Fibroblast of peridontal ligament (primary cell): ENCODE results near the gene ERAS.
A peak's percentile ranks its signal among the peaks of the same experiment; 100 is the strongest.
"Not testable (repeated sequence)": the region's sequence is repeated elsewhere in the genome, so short reads cannot be mapped to it uniquely, and the experiment has no call there.

Experiments
- DNase-seq: peaks from one replicate; pipeline ENCODE4 v3.0.0-alpha.2; 2010; ENCODE audit errors: extremely low read depth

ERAS gene

GRCh38 chrX:48831136-48831908, 5.0 kb downstream of the ERAS start:
- DNase-seq: no peak

DNA sequence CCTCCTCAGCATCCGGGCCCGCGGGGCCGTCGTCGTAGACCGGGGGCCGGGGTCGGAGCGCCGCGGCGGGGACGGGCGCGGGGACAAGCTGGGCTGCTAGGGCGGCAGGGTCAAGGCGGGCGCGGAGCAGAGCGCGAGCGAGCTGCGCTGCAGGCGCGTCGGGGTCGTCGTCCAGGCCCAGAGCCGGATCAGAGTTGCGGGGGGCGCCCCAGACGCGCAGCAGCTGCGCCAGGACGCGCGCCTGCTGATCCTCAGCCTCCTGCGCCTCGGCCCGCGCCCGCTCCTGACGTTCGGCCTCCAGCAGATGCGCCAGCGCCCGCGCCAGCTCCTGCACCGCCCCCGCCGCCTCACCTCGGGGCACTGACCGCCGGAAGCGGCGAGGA, 5.6 kb downstream of the ERAS start:
- DNase-seq: no peak

GRCh38 chrX:48833542-48834138, 7.3 kb downstream of the ERAS start:
- no peak for DNase-seq

DNA sequence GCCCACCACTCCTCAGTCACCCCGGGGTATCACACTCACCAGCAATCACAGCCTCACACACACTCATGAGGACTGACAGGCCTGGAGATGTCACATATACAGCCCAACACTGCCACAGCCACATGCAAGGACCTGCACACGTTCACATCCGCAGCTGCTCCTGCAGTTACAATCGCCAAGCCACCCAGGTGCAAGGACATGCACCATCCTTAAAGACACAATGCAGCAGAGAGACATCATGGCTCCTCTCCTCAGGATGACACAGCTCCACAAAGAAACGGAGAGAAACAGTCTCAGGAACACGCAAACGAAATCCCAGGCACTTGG, 8.0 kb downstream of the ERAS start:
- no peak for DNase-seq

- DNase-seq: no peak
These were observed 9.4 kb downstream of the ERAS start, which contains the start of gene PCSK1N for GRCh38 chrX:48835524-48836329. Gene PCSK1N, minus strand, starts transcription at chrX:48835610. Its CDS starts 78 bp downstream, at chrX:48835532.

GRCh38 chrX:48839686-48840085, 13.4 kb downstream of the ERAS start:
- no peak for DNase-seq

DNA sequence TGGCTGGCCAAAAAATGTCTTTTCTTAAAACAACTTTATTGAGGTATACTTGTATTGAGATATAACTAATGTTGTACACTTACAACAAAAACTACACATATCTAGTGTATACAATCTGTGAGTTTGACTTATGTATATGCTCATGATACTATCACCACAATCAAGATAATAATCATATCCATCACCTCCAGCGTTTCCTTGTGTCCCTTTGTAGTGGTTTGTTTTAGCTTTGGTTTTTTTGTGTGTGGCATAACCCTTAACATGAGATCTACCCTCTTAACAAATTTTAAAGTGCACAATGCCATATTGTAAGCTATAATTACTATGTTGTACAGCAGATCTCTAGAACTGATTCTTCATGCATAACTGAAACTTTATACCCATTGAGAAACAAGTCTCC, 22.5 kb downstream of the ERAS start:
- DNase-seq: no peak

- DNase-seq: no peak
These were observed 26.5 kb downstream of the ERAS start for GRCh38 chrX:48852857-48853256.

DNA sequence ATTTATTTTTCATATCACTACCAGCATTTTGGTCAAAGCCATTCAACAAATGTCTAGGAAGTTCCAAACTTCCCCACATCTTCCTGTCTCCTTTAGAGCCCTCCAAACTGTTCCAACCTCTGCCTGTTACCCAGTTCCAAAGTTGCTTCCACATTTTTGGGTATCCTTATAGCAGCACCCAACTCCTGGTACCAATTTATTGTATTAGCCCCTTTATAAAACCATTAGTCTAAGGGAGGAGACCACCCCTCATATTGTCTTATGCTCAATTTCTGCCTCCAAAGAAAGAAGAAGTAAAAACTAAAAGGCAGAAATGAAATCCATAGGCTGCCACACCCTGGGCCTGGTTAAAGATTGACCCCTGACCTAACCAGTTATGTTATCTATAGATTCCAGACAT, 27.2 kb downstream of the ERAS start:
- not testable (repeated sequence) for DNase-seq

DNA sequence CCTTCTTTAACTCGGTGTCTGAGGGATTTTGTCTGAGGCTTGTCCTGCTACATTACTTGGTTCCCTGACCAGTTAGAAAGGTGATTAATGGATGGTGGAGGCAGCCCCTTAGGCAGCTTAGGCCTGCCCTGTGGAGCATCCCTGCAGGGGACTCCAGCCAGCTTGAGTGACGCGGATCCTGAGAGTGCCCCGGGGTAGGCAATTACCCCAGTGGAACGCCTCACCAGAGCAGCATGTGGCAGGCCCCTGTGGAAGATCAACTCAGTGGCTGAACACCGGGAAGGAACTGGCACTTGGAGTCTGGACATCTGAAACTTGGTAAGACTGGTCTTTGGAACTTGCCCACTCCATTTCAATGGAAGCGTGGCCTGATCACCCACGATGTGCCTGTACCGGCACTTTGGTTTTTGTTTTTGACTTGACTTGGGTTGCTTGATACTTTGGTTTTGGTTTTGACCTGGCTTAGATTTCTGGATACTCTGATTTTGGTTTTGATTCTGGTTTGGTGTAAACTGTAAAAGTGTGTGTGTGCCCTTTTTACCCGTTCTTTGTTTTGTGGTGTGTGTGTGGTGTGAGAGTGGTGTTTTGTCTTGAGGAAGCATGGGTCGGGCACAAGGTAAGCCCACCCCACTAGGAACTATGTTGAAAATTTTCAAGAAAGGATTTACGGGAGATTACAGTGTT, 27.9 kb downstream of the ERAS start:
- DNase-seq: not testable (repeated sequence)

DNA sequence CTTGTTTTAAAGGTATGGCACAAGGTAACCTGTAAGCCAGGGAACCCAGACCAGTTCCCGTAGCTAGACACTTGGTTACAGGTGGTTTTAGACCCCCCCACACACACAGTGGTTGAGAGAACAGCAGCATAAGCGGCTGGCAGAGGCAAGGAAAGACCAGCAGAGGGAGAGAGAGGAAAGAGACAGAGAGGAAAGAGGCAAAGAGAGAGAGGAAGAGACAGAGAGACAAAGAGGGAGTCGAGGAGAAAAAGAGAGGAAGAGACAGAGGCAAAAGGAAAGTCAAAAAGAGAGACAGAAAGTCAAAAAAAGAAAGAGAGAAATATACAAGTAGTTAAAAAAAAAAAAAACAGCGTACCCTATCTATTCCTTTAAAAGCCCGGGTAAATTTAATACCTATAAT, 28.6 kb downstream of the ERAS start:
- peak; percentile 10 for DNase-seq

GRCh38 chrX:48864210-48864609, 37.9 kb downstream of the ERAS start:
- peak; percentile 6 for DNase-seq

DNA sequence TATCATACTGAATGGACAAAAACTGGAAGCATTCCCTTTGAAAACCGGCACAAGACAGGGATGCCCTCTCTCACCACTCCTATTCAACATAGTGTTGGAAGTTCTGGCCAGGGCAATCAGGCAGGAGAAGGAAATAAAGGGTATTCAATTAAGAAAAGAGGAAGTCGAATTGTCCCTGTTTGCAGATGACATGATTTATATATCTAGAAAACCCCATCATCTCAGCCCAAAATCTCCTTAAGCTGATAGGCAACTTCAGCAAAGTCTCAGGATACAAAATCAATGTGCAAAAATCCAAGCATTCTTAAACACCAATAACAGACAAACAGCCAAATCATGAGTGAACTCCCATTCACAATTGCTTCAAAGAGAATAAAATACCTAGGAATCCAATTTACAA, 45.7 kb downstream of the ERAS start:
- DNase-seq: not testable (repeated sequence)

- DNase-seq: not testable (repeated sequence)
These were observed 50.6 kb downstream of the ERAS start for GRCh38 chrX:48876944-48877343.
